HL-60 (cell line): ENCODE measurements around the gene PCK1.

Experiments
- CTCF ChIP-seq: IDR thresholded peaks from one replicate; pipeline ENCODE4 v1.5.1; 2011; ENCODE audit warnings: low read length, control low read depth, inconsistent platforms; ENCODE audit not compliant: insufficient read depth
- GABPA ChIP-seq: IDR thresholded peaks from 2 replicates; pipeline ENCODE4 v1.6.1; 2012; ENCODE audit warnings: low read depth
- POLR2AphosphoS5 ChIP-seq: IDR thresholded peaks from 2 replicates; pipeline ENCODE4 v1.6.1; 2012; ENCODE audit warnings: low read depth
- REST ChIP-seq: IDR thresholded peaks from 2 replicates; pipeline ENCODE4 v1.6.1; 2012; ENCODE audit warnings: low read depth; ENCODE audit not compliant: insufficient replicate concordance
- SPI1 ChIP-seq: IDR thresholded peaks from 2 replicates; pipeline ENCODE4 v1.6.1; 2012; ENCODE audit warnings: low read depth, mild to moderate bottlenecking, borderline replicate concordance

- no peak for TF ChIP-seq CTCF
- no peak for TF ChIP-seq POLR2AphosphoS5
- TF ChIP-seq REST: no peak
- no peak for TF ChIP-seq GABPA
- TF ChIP-seq SPI1: no peak
Observed at GRCh38 chr20:57536120-57536708, 24.7 kb upstream of the PCK1 start.
